Trophoblast cell (in vitro differentiated cells and primary cell): ENCODE data around the gene SASH3. TPM values are rescaled to one million over a fixed set of nuclear protein-coding genes. Genes with fewer than 3 reads are reported as not detected.

Experiments
- DNase-seq, 2 donors: peaks; one replicate each; pipeline ENCODE4 v3.0.0-alpha.2; 2016
- H2AFZ ChIP-seq: 2 replicates; pipeline ENCODE4 v1.6.1; 2013; ENCODE audit warnings: low read length, moderate library complexity, mild to moderate bottlenecking; ENCODE audit not compliant: insufficient read depth, poor library complexity
- H2AK5ac ChIP-seq: 2 replicates; pipeline ENCODE4 v1.6.1; 2013; ENCODE audit warnings: mild to moderate bottlenecking, low read length
- H2BK120ac ChIP-seq: 2 replicates; pipeline ENCODE4 v1.6.1; 2013; ENCODE audit warnings: low read length, mild to moderate bottlenecking, moderate library complexity; ENCODE audit not compliant: insufficient read depth, poor library complexity
- H2BK12ac ChIP-seq: 2 replicates; pipeline ENCODE4 v1.6.1; 2013; ENCODE audit warnings: mild to moderate bottlenecking, low read length, moderate library complexity
- H2BK5ac ChIP-seq: 2 replicates; pipeline ENCODE4 v1.6.1; 2013; ENCODE audit warnings: low read length, low read depth, moderate library complexity, mild to moderate bottlenecking; ENCODE audit not compliant: poor library complexity
- H3K14ac ChIP-seq: 2 replicates; pipeline ENCODE4 v1.6.1; 2013; ENCODE audit warnings: mild to moderate bottlenecking, low read length
- H3K18ac ChIP-seq: 2 replicates; pipeline ENCODE4 v1.6.1; 2013; ENCODE audit warnings: mild to moderate bottlenecking, low read length
- H3K23ac ChIP-seq: 2 replicates; pipeline ENCODE4 v1.6.1; 2013; ENCODE audit warnings: low read length
- H3K27ac ChIP-seq: 2 replicates; pipeline ENCODE4 v1.5.1; 2013; ENCODE audit warnings: low read depth, mild to moderate bottlenecking, inconsistent platforms, low read length, moderate library complexity
- H3K27me3 ChIP-seq: 2 replicates; pipeline ENCODE4 v1.6.1; 2013; ENCODE audit warnings: inconsistent platforms, mild to moderate bottlenecking, low read length, moderate library complexity; ENCODE audit not compliant: insufficient read depth
- H3K36me3 ChIP-seq, 2 experiments: 1 replicate in 1 of 2; 2 replicates in 1 of 2; pipeline ENCODE4 v1.6.1; 2013; ENCODE audit warnings: low read length in 2 of 2, mild to moderate bottlenecking in 2 of 2, moderate library complexity in 1 of 2; ENCODE audit not compliant: insufficient read depth in 2 of 2, control insufficient read depth in 1 of 2
- H3K4ac ChIP-seq: 2 replicates; pipeline ENCODE4 v1.6.1; 2013; ENCODE audit warnings: low read depth, mild to moderate bottlenecking, low read length, moderate library complexity
- H3K4me1 ChIP-seq, 2 experiments: 1 replicate in 1 of 2; 2 replicates in 1 of 2; pipeline ENCODE4 v1.6.1; 2013; ENCODE audit warnings: low read length in 2 of 2, mild to moderate bottlenecking in 2 of 2, moderate library complexity in 1 of 2; ENCODE audit not compliant: insufficient read depth in 2 of 2, control insufficient read depth in 1 of 2
- H3K4me2 ChIP-seq: 2 replicates; pipeline ENCODE4 v1.6.1; 2013; ENCODE audit warnings: inconsistent platforms, mild to moderate bottlenecking, low read length, moderate library complexity
- H3K4me3 ChIP-seq: 2 replicates; pipeline ENCODE4 v1.5.1; 2013; ENCODE audit warnings: mild to moderate bottlenecking, low read depth, low read length, inconsistent platforms
- H3K79me1 ChIP-seq: one replicate; pipeline ENCODE4 v1.6.1; 2013; ENCODE audit warnings: low read length
- H3K79me2 ChIP-seq: 2 replicates; pipeline ENCODE4 v1.6.1; 2013; ENCODE audit warnings: low read length, mild to moderate bottlenecking; ENCODE audit not compliant: control insufficient read depth, insufficient read depth, poor library complexity
- H3K9ac ChIP-seq: 2 replicates; pipeline ENCODE4 v1.6.1; 2013; ENCODE audit warnings: mild to moderate bottlenecking, low read length
- H3K9me3 ChIP-seq: 2 replicates; pipeline ENCODE4 v1.6.1; 2013; ENCODE audit warnings: low read depth, mild to moderate bottlenecking, control low read depth, inconsistent platforms, low read length; ENCODE audit not compliant: insufficient read depth
- H4K12ac ChIP-seq: 2 replicates; pipeline ENCODE4 v1.6.1; 2013; ENCODE audit warnings: low read depth, mild to moderate bottlenecking, low read length, moderate library complexity
- H4K8ac ChIP-seq: 2 replicates; pipeline ENCODE4 v1.6.1; 2013; ENCODE audit warnings: low read depth, mild to moderate bottlenecking, low read length, moderate library complexity
- H4K91ac ChIP-seq: one replicate; pipeline ENCODE4 v1.6.1; 2013; ENCODE audit warnings: low read depth, mild to moderate bottlenecking, low read length, moderate library complexity
- WGBS: extraction: QIAGEN DNeasy Blood & Tissue Kit; methylation state at CpG from one replicate; pipeline ENCODE4 v1.1.7; 2013; ENCODE audit warnings: missing lambda C conversion rate; ENCODE audit not compliant: insufficient read length, insufficient coverage; ENCODE audit errors: extremely low coverage; 5-methylcytosine and 5-hydroxymethylcytosine counted together
- polyA plus RNA-seq: library from polyadenylated mRNA; stranded (reverse); fragments of 200-250 nt; gene quantifications from 2 replicates; pipeline ENCODE4 v1.2.3, GENCODE V29; 2013

The SASH3 gene
- not detected in 2 replicates for polyA plus RNA-seq

DNA sequence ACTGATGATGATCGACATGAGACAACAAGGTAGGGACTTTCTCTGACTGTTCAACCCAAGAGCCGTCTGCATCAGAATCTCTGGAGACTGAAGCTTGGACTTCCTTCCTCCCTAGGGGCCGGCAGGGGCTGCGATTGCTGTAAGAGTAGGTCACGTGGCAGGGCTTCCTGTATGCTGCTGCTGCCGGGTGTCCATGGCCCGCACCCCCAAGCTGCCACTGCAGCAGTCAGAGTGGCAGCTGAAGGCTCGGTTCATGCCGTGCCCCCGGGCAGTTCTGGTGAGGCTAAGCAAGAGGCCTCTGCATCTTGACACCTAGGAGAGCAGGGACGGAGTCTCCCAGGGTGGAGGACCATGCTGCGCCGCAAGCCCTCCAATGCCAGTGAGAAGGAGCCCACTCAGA lies at the start of gene SASH3:
Gene SASH3 (plus strand): TSS at position 203 of the 400 bp plus-strand sequence. CDS start 149 bp downstream, at position 352.
- no CpG with 5 or more reads among the region's 13 CpGs for WGBS
- Histone ChIP-seq H3K14ac (no peak within 1 kb of the TSS), H4K91ac (no peak within 1 kb of the TSS), H3K4ac (no peak within 1 kb of the TSS), H2BK120ac (no peak within 1 kb of the TSS), H3K18ac (no peak within 1 kb of the TSS), H3K4me1 (peaks cover 4 to 6% of the 10 kb centered on the region in 2 experiments), H3K27me3 (no peaks in the 10 kb centered on the region), H3K4me3 (no peak within 1 kb of the TSS), H4K8ac (no peak within 1 kb of the TSS), H3K79me2 (no peaks in the 10 kb centered on the region), H3K4me2 (no peak within 1 kb of the TSS), H3K9ac (no peak within 1 kb of the TSS), H4K12ac (no peak within 1 kb of the TSS), H2AK5ac (no peak within 1 kb of the TSS), H2BK5ac (no peak within 1 kb of the TSS), H3K23ac (no peak within 1 kb of the TSS), H3K79me1 (peaks cover 4% of the 10 kb centered on the region), H2AFZ (no peak within 1 kb of the TSS), H3K9me3 (no peaks in the 10 kb centered on the region), H2BK12ac (no peak within 1 kb of the TSS), H3K27ac (no peak within 1 kb of the TSS), H3K36me3 (no peaks in the 10 kb centered on the region)
- peak in 1 of 2 donors; percentile 7 for DNase-seq

DNA sequence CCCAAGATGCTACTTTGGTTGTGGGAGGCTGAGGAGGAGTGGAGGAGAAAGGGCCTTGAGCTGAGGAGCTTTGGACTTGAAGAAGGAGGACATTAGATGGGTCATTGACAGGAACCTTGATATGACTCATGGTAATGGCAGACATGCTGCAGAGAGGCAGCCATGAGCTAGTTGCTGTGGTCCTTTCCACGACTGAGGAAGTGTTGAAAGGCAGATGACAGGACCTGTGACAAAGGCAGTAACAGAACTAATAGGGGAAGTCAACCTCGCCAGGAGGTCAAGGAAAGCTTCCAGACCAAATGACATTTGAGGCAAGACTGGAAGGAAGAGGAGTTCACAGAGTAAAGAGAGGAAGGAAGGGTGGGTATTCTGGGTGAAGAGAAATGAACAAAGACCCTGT lies 48.5 kb upstream of the SASH3 start:
- no peak overlapping the region for H3K14ac ChIP-seq
- no peak overlapping the region for H2BK120ac ChIP-seq
- H3K4me3 ChIP-seq, result no peak overlapping the region
- no peak overlapping the region for H3K9ac ChIP-seq
- no peaks in the 10 kb centered on the region for H3K4me1 ChIP-seq
- H2AFZ ChIP-seq, result no peak overlapping the region
- DNase-seq, result no peak
- H2BK12ac ChIP-seq, result no peak overlapping the region
- no CpG with 5 or more reads among the region's 2 CpGs for WGBS
- H3K18ac ChIP-seq, result no peak overlapping the region
- no peaks in the 10 kb centered on the region for H3K27me3 ChIP-seq
- H3K27ac ChIP-seq, result no peak overlapping the region
- no peak overlapping the region for H4K8ac ChIP-seq
- H3K79me1 ChIP-seq, result no peaks in the 10 kb centered on the region
- H4K12ac ChIP-seq, result no peak overlapping the region
- no peak overlapping the region for H2AK5ac ChIP-seq
- H3K9me3 ChIP-seq, result no peaks in the 10 kb centered on the region
- no peak overlapping the region for H3K4me2 ChIP-seq
- no peak overlapping the region for H3K23ac ChIP-seq
- no peaks in the 10 kb centered on the region for H3K36me3 ChIP-seq
- H4K91ac ChIP-seq, result no peak overlapping the region
- H3K79me2 ChIP-seq, result no peaks in the 10 kb centered on the region
- no peak overlapping the region for H3K4ac ChIP-seq
- H2BK5ac ChIP-seq, result no peak overlapping the region

DNA sequence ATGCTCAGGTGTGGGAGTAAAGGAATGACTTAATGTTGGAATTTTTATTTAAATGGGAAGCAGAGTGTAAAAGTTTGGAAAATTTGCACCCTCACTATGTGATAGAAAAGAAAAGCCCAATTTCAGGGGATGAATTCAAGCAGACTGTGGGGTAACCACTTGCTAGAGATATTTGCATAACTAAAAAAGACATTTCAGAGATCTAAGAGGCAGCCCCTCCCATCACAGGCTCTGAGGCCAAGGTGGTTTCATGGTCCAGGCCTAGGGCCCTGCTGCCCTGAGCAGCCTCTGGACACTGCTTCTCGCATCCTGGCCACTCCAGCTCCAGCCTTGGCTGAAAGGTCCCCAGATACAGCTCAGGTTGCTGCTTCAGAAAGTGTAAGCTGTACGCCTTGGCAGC lies 46.9 kb upstream of the SASH3 start:
- H3K23ac ChIP-seq, result no peak overlapping the region
- H3K27ac ChIP-seq, result no peak overlapping the region
- no peaks in the 10 kb centered on the region for H3K9me3 ChIP-seq
- no peak overlapping the region for H4K91ac ChIP-seq
- DNase-seq, result no peak
- H3K18ac ChIP-seq, result no peak overlapping the region
- no peak overlapping the region for H4K8ac ChIP-seq
- H3K4me2 ChIP-seq, result no peak overlapping the region
- H3K4ac ChIP-seq, result no peak overlapping the region
- no peak overlapping the region for H3K4me3 ChIP-seq
- H3K14ac ChIP-seq, result no peak overlapping the region
- no peaks in the 10 kb centered on the region for H3K79me1 ChIP-seq
- no peaks in the 10 kb centered on the region for H3K27me3 ChIP-seq
- H2BK120ac ChIP-seq, result no peak overlapping the region
- H3K9ac ChIP-seq, result no peak overlapping the region
- H2AK5ac ChIP-seq, result no peak overlapping the region
- no CpG with 5 or more reads among the region's 2 CpGs for WGBS
- no peak overlapping the region for H2BK12ac ChIP-seq
- no peak overlapping the region for H2BK5ac ChIP-seq
- H3K4me1 ChIP-seq, result no peaks in the 10 kb centered on the region
- no peak overlapping the region for H4K12ac ChIP-seq
- no peaks in the 10 kb centered on the region for H3K79me2 ChIP-seq
- no peak overlapping the region for H2AFZ ChIP-seq
- no peaks in the 10 kb centered on the region for H3K36me3 ChIP-seq

DNA sequence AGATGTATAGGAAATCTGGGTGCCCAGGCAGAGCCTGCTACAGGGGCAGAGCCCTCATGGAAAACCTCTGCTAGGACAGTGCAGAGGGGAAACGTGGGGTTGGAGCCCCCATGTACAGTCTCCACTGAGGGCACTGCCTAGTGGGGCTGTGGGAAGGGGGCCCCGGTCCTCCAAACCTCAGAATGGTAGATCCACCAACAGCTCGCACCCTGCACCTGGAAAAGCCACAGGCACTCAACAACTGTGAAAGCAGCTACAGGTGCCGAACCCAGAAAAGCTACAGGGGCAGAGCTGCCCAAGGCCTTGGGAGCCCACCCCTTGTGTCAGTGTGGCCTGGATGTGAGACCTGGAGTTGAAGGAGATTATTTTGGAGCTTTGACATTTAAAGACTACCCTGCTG lies 46.4 kb upstream of the SASH3 start:
- Histone ChIP-seq H3K14ac (no peak overlapping the region), H2AK5ac (no peak overlapping the region), H3K79me1 (no peaks in the 10 kb centered on the region), H3K18ac (no peak overlapping the region), H3K4ac (no peak overlapping the region), H4K12ac (no peak overlapping the region), H3K9me3 (no peaks in the 10 kb centered on the region), H3K4me2 (no peak overlapping the region), H3K23ac (no peak overlapping the region), H3K4me1 (no peaks in the 10 kb centered on the region), H2AFZ (no peak overlapping the region), H2BK5ac (no peak overlapping the region), H4K91ac (no peak overlapping the region), H2BK12ac (no peak overlapping the region), H3K9ac (no peak overlapping the region), H3K36me3 (no peaks in the 10 kb centered on the region), H3K4me3 (no peak overlapping the region), H3K27me3 (no peaks in the 10 kb centered on the region), H4K8ac (no peak overlapping the region), H3K27ac (no peak overlapping the region), H2BK120ac (no peak overlapping the region), H3K79me2 (no peaks in the 10 kb centered on the region)
- DNase-seq, result no peak
- WGBS, result no CpG with 5 or more reads among the region's 4 CpGs
